Sciatic nerve (tissue), 2 donors: Measurements from ENCODE around the gene C12orf54. TPM values are rescaled to one million over a fixed set of nuclear protein-coding genes. Genes with fewer than 3 reads are reported as not detected.
"Not testable (repeated sequence)": the region's sequence is repeated elsewhere in the genome, so short reads cannot be mapped to it uniquely, and the experiment has no call there.

ENCODE experiments used
- ATAC-seq: fragments of 200-7000 bp; cut with Tn5 transposase; one replicate; pipeline ENCODE4 v1.9.1; 2020; ENCODE audit warnings: mild to moderate bottlenecking, moderate library complexity
- DNase-seq: peaks from one replicate; pipeline ENCODE4 v3.0.0-alpha.2; 2020; ENCODE audit warnings: low spot score
- intact Hi-C: fragments of 100-400 bp; cut with DNase I; formaldehyde crosslinking; loops from one replicate; pipeline ENCODE4 v1.14.2; 2022
- total RNA-seq: library from RNA; stranded (reverse); fragmentation: NEBNext Ultra II Directional; extraction: Animal tissue kit (Norgen Biotek cat#: 25700); gene quantifications from one replicate; pipeline ENCODE4 v1.2.1, GENCODE V29; 2021
- donor health status: DM: no; HTN: no; CAD: no.
- donor health status: DM: no; HTN: no; CAD: no.

The C12orf54 gene
- total RNA-seq, 1 donor from 2014 or later = 2.4 TPM

- ATAC-seq, intact Hi-C loops, DNase-seq: not testable (repeated sequence)
These were observed 18.0 kb downstream of the C12orf54 start for GRCh38 chr12:48500281-48500680.

DNA sequence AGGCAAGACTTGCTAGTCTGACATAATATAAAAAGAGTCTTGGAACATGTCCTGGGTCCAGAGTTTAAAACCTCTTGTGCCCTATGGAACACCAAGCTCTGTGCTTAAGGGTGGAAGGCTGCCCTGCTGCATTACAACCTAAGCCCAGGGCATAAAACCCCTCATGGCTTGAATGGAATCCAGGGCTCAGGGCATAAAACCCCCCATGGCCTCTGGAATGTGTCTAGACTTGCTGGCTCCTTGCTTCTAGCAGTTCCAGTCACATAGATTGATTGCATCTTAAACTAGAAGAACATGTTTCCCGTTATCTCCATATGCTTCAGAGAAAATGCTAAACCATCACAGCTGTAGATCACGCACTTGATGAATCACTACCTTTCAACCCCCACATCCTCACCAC, 24.5 kb downstream of the C12orf54 start:
- intact Hi-C loops, ATAC-seq, DNase-seq: not testable (repeated sequence)

GRCh38 chr12:48508987-48509386, 26.7 kb downstream of the C12orf54 start:
- DNase-seq (no peak), ATAC-seq (no peak)
- intact Hi-C loops = no loop called here

DNA sequence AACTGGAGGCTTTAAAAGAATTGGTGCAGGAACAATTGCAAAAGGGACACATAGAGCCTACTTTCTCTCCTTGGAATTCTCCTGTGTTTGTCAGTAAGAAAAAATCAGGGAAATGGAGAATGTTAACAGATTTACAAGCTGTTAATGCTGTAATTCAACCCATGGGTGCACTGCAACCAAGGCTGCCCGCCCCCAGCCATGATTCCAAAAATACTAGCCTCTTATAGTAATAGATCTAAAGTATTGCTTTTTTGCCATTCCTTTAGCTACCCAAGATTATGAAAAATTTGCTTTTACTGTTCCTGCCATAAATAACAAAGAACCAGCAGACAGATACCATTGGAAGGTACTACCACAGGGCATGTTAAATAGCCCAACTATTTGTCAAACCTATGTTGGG, 27.8 kb downstream of the C12orf54 start:
- no peak for ATAC-seq
- intact Hi-C loops = no loop called here
- DNase-seq = no peak

- intact Hi-C loops = no loop called here
- ATAC-seq = no peak
These were observed 30.6 kb downstream of the C12orf54 start for GRCh38 chr12:48512855-48513254.

GRCh38 chr12:48514728-48515127, 32.4 kb downstream of the C12orf54 start:
- no peak for ATAC-seq
- no peak for DNase-seq
- intact Hi-C loops = no loop called here

More at GRCh38 chr12:48512855-48513254, 30.6 kb downstream of the C12orf54 start:
- DNase-seq = no peak

- intact Hi-C loops, ATAC-seq, DNase-seq: not testable (repeated sequence)
These were observed 38.1 kb downstream of the C12orf54 start for GRCh38 chr12:48520381-48520780.

DNA sequence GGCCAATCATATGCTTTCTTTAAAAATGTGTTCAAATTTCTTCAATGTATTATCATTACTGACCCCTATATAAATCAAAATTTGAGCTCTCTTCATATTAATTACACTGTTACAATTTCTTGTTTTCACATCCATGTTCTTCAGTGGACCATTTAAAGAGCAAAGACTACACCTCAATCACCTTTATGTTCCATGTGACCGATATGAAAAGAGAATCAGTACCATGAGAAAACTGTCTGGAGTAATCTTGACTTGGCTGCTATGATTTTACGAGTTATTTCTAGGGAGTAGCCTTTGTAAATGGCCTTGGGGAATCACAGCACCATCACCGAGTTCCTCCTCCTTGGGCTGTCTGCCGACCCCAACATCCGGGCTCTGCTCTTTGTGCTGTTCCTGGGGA, 43.0 kb downstream of the C12orf54 start, which contains the start of gene OR8S1:
TSS of gene OR8S1 (plus strand) at position 301 of the 400 bp plus-strand sequence. CDS start at position 301, 0 bp downstream.
- intact Hi-C loops = no loop called here
- DNase-seq = no peak
- ATAC-seq = no peak

DNA sequence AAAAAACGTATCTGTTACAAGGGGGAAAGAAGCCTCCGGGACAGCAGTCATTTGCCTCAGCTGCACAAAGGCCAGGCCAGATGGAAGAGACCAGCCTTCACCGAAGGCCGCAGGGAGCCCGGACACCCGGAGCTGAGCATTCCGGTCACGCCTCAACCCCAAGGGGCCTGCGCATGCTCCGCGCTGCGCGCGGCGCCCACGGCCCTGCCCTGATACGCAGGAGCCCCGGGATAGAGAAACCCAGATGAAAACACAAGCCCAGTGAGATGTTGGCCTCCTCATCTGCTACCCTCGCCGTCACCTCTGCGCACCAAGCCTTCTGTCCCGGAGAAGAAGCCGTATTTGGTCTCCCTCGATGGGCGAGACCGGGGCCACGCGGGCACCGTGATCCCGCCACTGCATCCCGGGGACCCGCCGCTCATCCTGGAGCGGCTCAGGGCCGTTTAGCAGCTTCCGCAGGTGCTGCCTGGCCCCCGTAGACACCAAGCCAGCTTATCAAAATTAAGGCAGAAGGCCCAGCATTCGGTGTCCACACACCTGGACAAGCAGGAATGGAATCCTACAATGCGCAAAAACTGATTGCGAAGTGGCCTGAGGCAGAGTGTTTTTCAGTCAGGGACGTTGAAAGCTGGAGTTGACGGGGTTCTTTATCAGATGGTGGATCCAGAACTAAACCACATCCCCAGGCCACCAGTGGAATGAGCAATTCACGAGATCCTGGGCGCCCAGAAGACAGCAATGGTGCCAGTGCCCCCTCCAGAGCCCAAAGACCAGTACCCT, 45.8 kb downstream of the C12orf54 start:
- intact Hi-C loops = no loop called here
- ATAC-seq (no peak), DNase-seq (no peak)

DNA sequence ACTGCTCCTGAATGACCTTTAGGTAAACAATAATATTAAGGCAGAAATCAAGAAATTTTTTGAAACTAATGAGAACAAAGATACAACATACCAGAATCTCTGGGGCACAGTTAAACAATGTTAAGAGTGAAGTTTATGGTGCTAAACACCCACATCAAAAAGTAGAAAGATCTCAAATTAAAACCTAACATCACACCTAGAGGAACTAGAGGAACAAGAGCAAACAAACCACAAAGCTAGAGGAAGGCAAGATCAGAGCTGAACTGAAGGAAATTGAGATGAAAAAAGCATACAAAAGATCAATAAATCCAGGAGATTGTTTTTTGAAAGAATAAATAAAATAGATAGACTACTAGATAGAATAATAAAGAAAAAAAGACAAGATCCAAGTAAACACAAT, 50.3 kb downstream of the C12orf54 start:
- DNase-seq (no peak), ATAC-seq (no peak)
- intact Hi-C loops = no loop called here

DNA sequence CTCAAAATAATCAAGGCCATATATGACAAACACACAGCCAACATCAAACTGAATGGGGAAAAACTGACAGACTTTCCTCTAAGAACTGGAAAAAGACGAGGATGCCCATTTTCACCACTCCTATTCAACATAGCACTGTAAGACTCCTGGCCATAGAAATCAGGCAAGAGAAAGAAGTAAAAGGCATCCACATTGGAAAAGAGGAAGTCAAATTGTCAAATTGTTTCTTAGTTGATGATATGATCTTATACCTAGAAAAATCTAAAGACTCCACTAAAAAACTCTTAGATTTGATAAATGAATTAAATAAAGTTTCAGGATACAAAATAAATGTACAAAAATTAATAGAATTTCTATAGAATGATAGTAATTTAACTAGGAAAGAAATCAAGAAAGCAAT, 54.3 kb downstream of the C12orf54 start:
- intact Hi-C loops = no loop called here
- no peak for DNase-seq
- ATAC-seq = no peak

GRCh38 chr12:48542300-48542928, 60.1 kb downstream of the C12orf54 start:
- ATAC-seq (no peak), DNase-seq (no peak)
- intact Hi-C loops = no loop called here

DNA sequence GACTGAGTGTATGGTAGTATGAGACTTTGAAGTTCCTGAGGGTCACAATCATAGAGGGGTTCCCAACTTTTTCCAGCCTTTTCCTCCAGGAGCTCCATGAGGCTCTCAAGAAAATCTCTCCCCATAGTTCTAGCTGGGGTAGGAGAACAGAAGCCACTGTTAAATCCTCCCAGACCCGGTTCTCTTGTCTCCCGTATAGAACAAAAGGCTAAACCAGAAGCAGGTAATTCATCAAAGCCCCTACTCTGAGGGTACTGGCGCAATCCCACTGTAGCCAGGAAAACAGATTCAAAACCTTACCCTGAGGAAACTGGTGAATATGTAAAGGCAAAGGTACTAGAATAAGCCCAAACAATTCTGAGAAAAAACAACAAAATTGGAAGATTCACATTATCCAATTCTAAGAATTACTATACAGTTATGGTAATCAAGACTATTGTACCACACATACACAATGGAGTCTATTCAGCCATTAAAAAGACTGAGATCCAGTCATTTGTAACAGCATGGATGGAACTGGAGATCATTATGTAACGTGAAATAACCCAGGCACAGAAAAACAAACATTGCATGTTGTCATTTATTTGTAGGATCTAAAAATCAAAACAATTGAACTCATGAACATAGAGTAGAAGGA, 63.7 kb downstream of the C12orf54 start:
- DNase-seq (no peak), ATAC-seq (no peak)
- intact Hi-C loops = no loop called here

Other genes starting within 250 kb of the C12orf54 start
- gene ZNF641, start 131.6 kb upstream of the C12orf54 start, total RNA-seq = 24.8 TPM
- gene ANP32D, start 9.9 kb upstream of the C12orf54 start, total RNA-seq = 1.1 TPM
- gene OR8S1, start 43.1 kb downstream of the C12orf54 start, total RNA-seq = 0.40 TPM
- gene LALBA, start 87.5 kb downstream of the C12orf54 start, total RNA-seq = not detected
- 27.0 TPM for gene KANSL2, start 199.7 kb downstream of the C12orf54 start, total RNA-seq
- 51.5 TPM for gene CCNT1, start 234.2 kb downstream of the C12orf54 start, total RNA-seq